ENCODE data around the gene SUB1.
A peak's percentile ranks its signal among the peaks of the same experiment; 100 is the strongest.
"Not testable (repeated sequence)": the region's sequence is repeated elsewhere in the genome, so short reads cannot be mapped to it uniquely, and the experiment has no call there.

SUB1 gene

DNA sequence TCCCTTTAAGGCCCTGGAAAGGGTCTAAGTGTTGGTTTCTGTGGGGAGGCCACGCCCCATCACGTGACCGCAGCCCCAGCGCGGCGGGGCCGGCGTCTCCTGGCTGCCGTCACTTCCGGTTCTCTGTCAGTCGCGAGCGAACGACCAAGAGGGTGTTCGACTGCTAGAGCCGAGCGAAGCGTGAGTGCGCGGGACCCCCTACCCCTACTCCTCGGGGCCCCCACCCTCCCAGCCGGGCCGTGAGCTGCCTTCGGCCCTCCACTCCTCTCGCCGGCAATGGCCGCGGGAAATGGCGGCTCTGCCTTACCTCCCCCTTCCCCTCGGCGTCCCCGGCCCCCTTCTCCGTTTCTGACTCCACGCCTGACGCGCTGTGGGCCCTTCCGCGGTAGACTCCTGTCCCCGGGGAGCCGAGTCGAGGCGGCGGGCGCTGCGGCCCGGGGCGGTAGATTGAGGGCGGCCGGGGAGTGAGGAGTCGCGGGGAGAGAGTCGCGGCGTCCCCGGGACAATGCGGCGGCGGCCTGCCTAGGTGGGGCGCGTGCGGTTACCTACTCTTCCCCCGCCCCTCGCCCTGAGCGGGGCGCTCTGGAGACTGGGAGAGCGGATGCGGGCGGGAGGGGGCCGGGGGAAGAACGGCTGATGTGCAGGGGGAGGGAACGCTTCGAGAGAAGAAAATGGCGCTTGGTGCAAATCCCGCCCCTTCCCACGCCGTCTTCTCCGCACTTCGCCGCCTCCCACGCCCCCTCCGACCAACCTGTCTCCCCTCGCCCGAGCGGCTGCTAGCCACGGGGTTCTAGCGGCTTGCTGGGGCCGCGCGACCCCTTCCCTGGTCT lies at the start of gene SUB1:
TSS of gene SUB1 (plus strand) at position 112 of the 830 bp plus-strand sequence. CDS start 2,956 bp downstream, outside the sequence.
- peak within 1 kb of the TSS; percentile 98 for H3K27ac ChIP-seq (ENCODE audit: low read depth, low read length)
- H3K4me1 ChIP-seq (ENCODE audit: control insufficient read depth, insufficient read depth, low read length) = peaks cover 28% of the 10 kb centered on the region
- H3K27me3 ChIP-seq (ENCODE audit: control insufficient read depth, insufficient read depth, low read length) = no peaks in the 10 kb centered on the region

DNA sequence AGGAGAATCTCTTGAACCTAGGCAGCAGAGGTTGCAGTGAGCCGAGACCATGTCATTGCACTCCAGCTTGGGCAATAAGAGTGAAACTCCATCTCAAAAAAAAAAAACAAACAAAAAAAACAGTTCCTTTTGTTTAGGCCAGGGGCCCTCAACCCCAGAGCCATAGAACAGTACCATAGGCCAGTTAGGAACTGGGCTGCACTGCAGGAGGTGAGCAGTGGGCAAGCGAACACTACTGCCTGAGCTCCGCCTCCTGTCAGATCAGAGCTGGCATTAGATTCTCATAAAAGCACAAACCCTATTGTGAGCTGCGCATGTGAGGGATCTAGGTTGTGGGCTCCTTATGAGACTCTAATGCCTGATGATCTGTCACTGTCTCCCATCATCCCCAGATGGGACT lies 49.1 kb upstream of the SUB1 start:
- no peaks in the 10 kb centered on the region for H3K27me3 ChIP-seq (ENCODE audit: control insufficient read depth, insufficient read depth, low read length)
- no peak overlapping the region for H3K27ac ChIP-seq (ENCODE audit: low read depth, low read length)
- H3K36me3 ChIP-seq (ENCODE audit: control insufficient read depth, insufficient read depth, low read length) = no peaks in the 10 kb centered on the region
- no peak overlapping the region for H3K9ac ChIP-seq (ENCODE audit: low read length)
- no peaks in the 10 kb centered on the region; the same call in 1 of the 2 replicates for H3K9me3 ChIP-seq (ENCODE audit: control insufficient read depth, insufficient read depth, low read depth, low read length)
- H3K4me1 ChIP-seq (ENCODE audit: control insufficient read depth, insufficient read depth, low read length) = peaks cover 14% of the 10 kb centered on the region; the same call in 1 of the 2 replicates
- no peak overlapping the region for H3K4me3 ChIP-seq (ENCODE audit: low read depth, low read length)

More for the DNA sequence above, at the start of gene SUB1:
- H3K36me3 ChIP-seq (ENCODE audit: control insufficient read depth, insufficient read depth, low read length) = peaks cover 23% of the 10 kb centered on the region
- peak within 1 kb of the TSS; percentile 94 for H3K9ac ChIP-seq (ENCODE audit: low read length)
- H3K4me3 ChIP-seq (ENCODE audit: low read depth, low read length) = peak within 1 kb of the TSS; percentile 99
- H3K9me3 ChIP-seq (ENCODE audit: control insufficient read depth, insufficient read depth, low read depth, low read length) = no peaks in the 10 kb centered on the region

- H3K9ac ChIP-seq (ENCODE audit: low read length); H3K4me1 ChIP-seq (ENCODE audit: control insufficient read depth, insufficient read depth, low read length); H3K27ac ChIP-seq (ENCODE audit: low read depth, low read length); H3K27me3 ChIP-seq (ENCODE audit: control insufficient read depth, insufficient read depth, low read length); H3K9me3 ChIP-seq (ENCODE audit: control insufficient read depth, insufficient read depth, low read depth, low read length); H3K36me3 ChIP-seq (ENCODE audit: control insufficient read depth, insufficient read depth, low read length); H3K4me3 ChIP-seq (ENCODE audit: low read depth, low read length): not testable (repeated sequence)
These were observed 47.8 kb upstream of the SUB1 start for GRCh38 chr5:32537437-32538029.

DNA sequence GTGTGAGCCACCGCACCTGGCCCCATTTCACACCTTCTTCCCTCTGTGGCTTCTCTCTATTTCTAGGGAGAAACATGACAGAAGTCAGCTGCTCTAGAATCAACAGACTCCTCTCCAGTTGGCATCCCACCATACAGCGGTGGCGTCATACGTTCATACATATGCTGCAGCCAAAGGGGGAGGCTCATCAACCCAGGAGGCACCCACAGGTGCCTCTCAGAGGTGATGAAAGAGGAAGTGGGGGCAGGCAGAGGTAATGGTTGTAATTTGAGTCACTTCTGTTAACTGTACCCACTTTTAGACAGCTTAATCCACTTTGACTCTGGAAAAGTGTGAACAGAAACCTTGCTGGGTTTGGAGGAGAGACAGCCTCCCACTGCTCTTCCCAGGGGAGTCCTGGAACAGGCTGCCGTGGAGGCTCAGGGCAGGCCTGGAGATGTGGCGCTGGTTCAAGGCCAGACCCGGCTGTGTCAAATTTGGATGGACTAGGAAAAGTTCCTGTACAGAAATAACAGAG lies 47.3 kb upstream of the SUB1 start:
- no peak overlapping the region for H3K27ac ChIP-seq (ENCODE audit: low read depth, low read length)
- H3K9me3 ChIP-seq (ENCODE audit: control insufficient read depth, insufficient read depth, low read depth, low read length) = no peaks in the 10 kb centered on the region; the same call in 1 of the 2 replicates
- no peak overlapping the region for H3K9ac ChIP-seq (ENCODE audit: low read length)
- no peak overlapping the region for H3K4me3 ChIP-seq (ENCODE audit: low read depth, low read length)
- H3K4me1 ChIP-seq (ENCODE audit: control insufficient read depth, insufficient read depth, low read length) = 0 out of 2 replicates have a peak, but pooled peaks cover 2% of the 10 kb centered on the region
- H3K36me3 ChIP-seq (ENCODE audit: control insufficient read depth, insufficient read depth, low read length) = no peaks in the 10 kb centered on the region
- H3K27me3 ChIP-seq (ENCODE audit: control insufficient read depth, insufficient read depth, low read length) = no peaks in the 10 kb centered on the region

- 0 out of 2 replicates have a peak, but pooled peaks cover 2% of the 10 kb centered on the region for H3K4me1 ChIP-seq (ENCODE audit: control insufficient read depth, insufficient read depth, low read length)
- H3K27ac ChIP-seq (ENCODE audit: low read depth, low read length) = no peak overlapping the region
- H3K9ac ChIP-seq (ENCODE audit: low read length) = no peak overlapping the region
- H3K36me3 ChIP-seq (ENCODE audit: control insufficient read depth, insufficient read depth, low read length) = no peaks in the 10 kb centered on the region
- no peaks in the 10 kb centered on the region for H3K27me3 ChIP-seq (ENCODE audit: control insufficient read depth, insufficient read depth, low read length)
- no peak overlapping the region for H3K4me3 ChIP-seq (ENCODE audit: low read depth, low read length)
- H3K9me3 ChIP-seq (ENCODE audit: control insufficient read depth, insufficient read depth, low read depth, low read length) = no peaks in the 10 kb centered on the region
These were observed 45.1 kb upstream of the SUB1 start for GRCh38 chr5:32539981-32540845.

DNA sequence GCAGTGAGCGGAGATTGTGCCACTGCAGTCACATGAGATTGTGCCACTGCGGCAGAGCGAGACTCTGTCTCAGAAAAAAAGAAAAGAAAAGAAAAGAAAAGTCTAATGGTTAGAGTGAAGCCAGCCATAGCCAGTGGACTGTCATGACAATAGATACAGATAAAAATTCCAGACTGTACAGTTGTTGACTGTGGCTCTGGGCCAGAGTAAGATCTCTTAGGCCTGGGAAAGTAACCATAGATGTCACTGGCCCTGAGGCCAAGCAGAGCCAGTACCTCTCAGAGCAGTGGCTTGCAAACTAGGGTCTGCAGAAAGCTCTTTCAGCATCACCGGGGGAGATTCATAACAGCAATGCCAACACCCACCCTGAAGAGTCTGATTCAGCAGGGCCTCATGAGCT lies 44.1 kb upstream of the SUB1 start:
- Histone ChIP-seq H3K4me3 (ENCODE audit: low read depth, low read length) (no peak overlapping the region), H3K36me3 (ENCODE audit: control insufficient read depth, insufficient read depth, low read length) (no peaks in the 10 kb centered on the region), H3K4me1 (ENCODE audit: control insufficient read depth, insufficient read depth, low read length) (0 out of 2 replicates have a peak, but pooled peaks cover 2% of the 10 kb centered on the region), H3K27ac (ENCODE audit: low read depth, low read length) (no peak overlapping the region), H3K9ac (ENCODE audit: low read length) (no peak overlapping the region), H3K27me3 (ENCODE audit: control insufficient read depth, insufficient read depth, low read length) (no peaks in the 10 kb centered on the region), H3K9me3 (ENCODE audit: control insufficient read depth, insufficient read depth, low read depth, low read length) (no peaks in the 10 kb centered on the region)

DNA sequence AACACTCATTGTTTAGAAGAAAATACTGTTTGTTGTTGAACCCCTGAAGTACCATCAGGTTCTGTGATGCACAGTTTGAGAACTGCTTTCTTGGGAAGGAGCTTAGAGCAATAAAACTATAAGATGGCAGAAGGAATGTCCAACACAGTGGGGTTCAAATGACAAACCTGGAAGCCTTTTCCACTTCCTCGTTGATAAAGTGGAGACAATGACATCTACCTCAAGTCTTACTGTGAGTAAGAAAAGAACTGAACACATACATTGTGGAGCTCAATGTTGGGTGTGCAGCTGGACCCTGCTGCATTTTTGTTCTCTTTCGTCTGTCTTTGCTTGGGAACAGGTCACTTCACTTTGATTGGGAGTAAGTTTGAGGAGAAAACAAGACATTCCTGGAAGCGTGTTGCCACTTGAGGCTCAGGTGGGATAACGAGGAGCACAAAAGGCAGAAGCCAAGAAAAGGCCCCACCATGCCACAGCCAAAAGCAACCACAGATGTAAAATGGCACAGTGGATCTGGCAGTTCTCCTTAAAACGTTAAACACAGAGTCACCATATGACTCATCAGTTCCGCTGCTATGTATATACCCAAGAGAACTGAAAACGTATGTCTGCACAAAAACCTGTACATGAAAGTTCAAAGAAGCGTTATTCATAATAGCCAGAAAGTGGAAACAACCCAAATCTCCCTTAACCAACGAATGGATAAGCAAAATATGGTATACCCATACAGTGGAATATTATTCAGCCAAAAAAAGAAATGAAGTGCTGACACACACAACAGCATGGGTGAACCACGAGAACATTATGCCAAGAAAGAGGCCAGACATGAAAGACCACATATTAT lies 42.9 kb upstream of the SUB1 start:
- no peaks in the 10 kb centered on the region for H3K36me3 ChIP-seq (ENCODE audit: control insufficient read depth, insufficient read depth, low read length)
- H3K27ac ChIP-seq (ENCODE audit: low read depth, low read length) = no peak overlapping the region
- H3K9ac ChIP-seq (ENCODE audit: low read length) = no peak overlapping the region
- H3K9me3 ChIP-seq (ENCODE audit: control insufficient read depth, insufficient read depth, low read depth, low read length) = no peaks in the 10 kb centered on the region
- no peaks in the 10 kb centered on the region for H3K4me1 ChIP-seq (ENCODE audit: control insufficient read depth, insufficient read depth, low read length)
- H3K27me3 ChIP-seq (ENCODE audit: control insufficient read depth, insufficient read depth, low read length) = no peaks in the 10 kb centered on the region
- no peak overlapping the region for H3K4me3 ChIP-seq (ENCODE audit: low read depth, low read length)

- no peaks in the 10 kb centered on the region for H3K4me1 ChIP-seq (ENCODE audit: control insufficient read depth, insufficient read depth, low read length)
- no peaks in the 10 kb centered on the region for H3K9me3 ChIP-seq (ENCODE audit: control insufficient read depth, insufficient read depth, low read depth, low read length)
- H3K27me3 ChIP-seq (ENCODE audit: control insufficient read depth, insufficient read depth, low read length) = no peaks in the 10 kb centered on the region
- no peak overlapping the region for H3K9ac ChIP-seq (ENCODE audit: low read length)
- no peak overlapping the region for H3K27ac ChIP-seq (ENCODE audit: low read depth, low read length)
- no peaks in the 10 kb centered on the region for H3K36me3 ChIP-seq (ENCODE audit: control insufficient read depth, insufficient read depth, low read length)
- no peak overlapping the region for H3K4me3 ChIP-seq (ENCODE audit: low read depth, low read length)
These were observed 42.1 kb upstream of the SUB1 start for GRCh38 chr5:32543291-32543690.

DNA sequence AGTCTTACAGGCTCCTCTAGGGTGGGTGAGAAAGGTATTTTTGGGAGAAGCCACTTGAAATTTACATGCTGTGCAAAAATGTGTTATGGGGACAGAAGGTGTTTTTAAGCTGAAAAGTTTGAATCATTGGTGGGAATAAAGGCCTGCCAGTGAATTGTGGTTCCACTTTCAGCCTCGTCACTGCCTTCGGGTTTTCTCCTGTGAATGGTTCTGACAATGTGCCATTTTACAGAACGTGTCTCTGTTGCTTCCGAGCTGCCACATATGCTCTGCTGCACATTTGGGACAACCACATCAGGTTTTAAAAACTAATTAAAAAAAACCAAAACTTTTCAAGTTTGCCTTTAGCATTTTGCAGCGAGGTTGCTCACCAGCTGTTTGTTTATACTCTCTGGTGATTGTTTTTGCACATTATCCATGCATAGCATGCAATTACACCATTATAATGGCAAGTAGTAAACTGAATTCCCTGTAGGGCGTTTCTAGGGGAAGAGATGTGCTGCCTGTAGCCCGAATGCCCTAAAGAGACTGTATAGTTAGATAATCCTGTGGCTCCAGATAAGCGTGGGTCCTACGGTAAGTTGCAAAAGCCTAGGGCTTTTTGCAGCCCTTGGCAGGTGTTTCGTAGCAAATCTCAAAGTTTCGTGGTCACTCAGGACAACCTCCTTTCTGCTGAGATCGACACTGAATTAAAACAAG lies 40.1 kb upstream of the SUB1 start:
- H3K9me3 ChIP-seq (ENCODE audit: control insufficient read depth, insufficient read depth, low read depth, low read length) = no peaks in the 10 kb centered on the region
- H3K4me3 ChIP-seq (ENCODE audit: low read depth, low read length) = no peak overlapping the region
- no peaks in the 10 kb centered on the region for H3K27me3 ChIP-seq (ENCODE audit: control insufficient read depth, insufficient read depth, low read length)
- H3K9ac ChIP-seq (ENCODE audit: low read length) = no peak overlapping the region
- no peaks in the 10 kb centered on the region for H3K36me3 ChIP-seq (ENCODE audit: control insufficient read depth, insufficient read depth, low read length)
- no peak overlapping the region for H3K27ac ChIP-seq (ENCODE audit: low read depth, low read length)
- no peaks in the 10 kb centered on the region for H3K4me1 ChIP-seq (ENCODE audit: control insufficient read depth, insufficient read depth, low read length)

DNA sequence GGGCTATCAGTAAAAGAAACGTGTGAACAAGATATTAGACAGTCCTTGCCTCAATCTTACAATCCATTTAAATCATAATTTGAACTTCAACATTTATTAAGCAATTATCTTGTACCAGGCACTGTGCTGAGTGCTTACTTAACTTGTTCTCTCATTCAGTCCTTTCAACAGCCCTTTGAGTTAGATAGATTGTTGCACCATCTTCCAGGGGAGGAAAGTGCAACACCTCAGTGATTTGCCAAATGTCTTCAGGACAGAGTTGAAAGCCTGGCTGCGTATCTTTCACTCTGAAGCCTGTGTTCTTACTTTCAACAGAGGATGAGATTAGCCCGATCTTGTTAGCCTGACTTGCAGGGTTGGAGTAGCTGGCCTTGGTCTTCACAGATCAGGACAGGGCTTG lies 34.2 kb upstream of the SUB1 start:
- Histone ChIP-seq H3K27ac (ENCODE audit: low read depth, low read length) (no peak overlapping the region), H3K9ac (ENCODE audit: low read length) (no peak overlapping the region), H3K27me3 (ENCODE audit: control insufficient read depth, insufficient read depth, low read length) (no peaks in the 10 kb centered on the region), H3K36me3 (ENCODE audit: control insufficient read depth, insufficient read depth, low read length) (no peaks in the 10 kb centered on the region), H3K4me1 (ENCODE audit: control insufficient read depth, insufficient read depth, low read length) (no peaks in the 10 kb centered on the region), H3K4me3 (ENCODE audit: low read depth, low read length) (no peak overlapping the region), H3K9me3 (ENCODE audit: control insufficient read depth, insufficient read depth, low read depth, low read length) (peaks cover 4% of the 10 kb centered on the region; the same call in 1 of the 2 replicates)

Data from HUES6 (cell line).